ENCODE data around the gene NRG3. TPM values are rescaled to one million over a fixed set of nuclear protein-coding genes. Genes with fewer than 3 reads are reported as not detected.
A peak's percentile ranks its signal among the peaks of the same experiment; 100 is the strongest.

NRG3 gene
- total RNA-seq, 6 experiments from 2014 or later, result not detected

DNA sequence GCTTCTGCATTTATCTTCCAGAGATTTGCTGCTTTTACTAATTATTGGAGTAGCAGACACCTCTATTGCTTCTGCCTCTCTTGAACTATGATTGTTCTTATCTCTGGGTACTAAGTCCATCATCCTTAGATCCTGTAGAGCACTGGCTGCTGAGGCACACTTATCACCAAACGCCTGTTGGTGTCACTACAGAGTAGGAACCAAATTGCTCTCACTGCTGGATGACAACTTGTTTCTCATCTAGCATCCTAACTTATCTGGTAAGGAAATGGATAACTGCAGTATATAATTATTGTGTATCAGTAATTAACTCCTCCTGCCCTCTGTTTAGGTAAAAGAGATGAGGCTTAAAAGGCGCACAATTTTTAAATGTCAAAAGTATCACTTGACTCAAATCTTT is 1059.4 kb downstream of the NRG3 start:
- Mint-ChIP-seq H3K27ac (no peak overlapping the region), H3K27me3 (ENCODE audit: insufficient read depth) (no peaks in the 10 kb centered on the region; the same call in none of the 2 replicates), H3K9me3 (no peaks in the 10 kb centered on the region), H3K36me3 (ENCODE audit: low read depth) (no peaks in the 10 kb centered on the region), H3K4me1 (ENCODE audit: low read depth) (peaks cover 9% of the 10 kb centered on the region), H3K4me3 (no peak overlapping the region)
- peak; percentile 37; the same call in 1 of the 2 replicates for TF ChIP-seq CTCF (IDR thresholded peaks at IDR 0.05)
- peak; percentile 5 for DNase-seq

- Mint-ChIP-seq H3K9me3 (no peaks in the 10 kb centered on the region), H3K27me3 (ENCODE audit: insufficient read depth) (no peaks in the 10 kb centered on the region; the same call in none of the 2 replicates), H3K36me3 (ENCODE audit: low read depth) (no peaks in the 10 kb centered on the region), H3K4me3 (no peak overlapping the region), H3K27ac (no peak overlapping the region), H3K4me1 (ENCODE audit: low read depth) (peaks cover 9% of the 10 kb centered on the region)
- no peak for TF ChIP-seq CTCF (IDR thresholded peaks at IDR 0.05)
- DNase-seq, result no peak
Observed at GRCh38 chr10:82934947-82935346, 1060.0 kb downstream of the NRG3 start.

GRCh38 chr10:82938331-82938730 is 1063.3 kb downstream of the NRG3 start:
- Mint-ChIP-seq H3K36me3 (ENCODE audit: low read depth) (no peaks in the 10 kb centered on the region), H3K27ac (no peak overlapping the region), H3K27me3 (ENCODE audit: insufficient read depth) (no peaks in the 10 kb centered on the region; the same call in 1 of the 2 replicates), H3K4me1 (ENCODE audit: low read depth) (peaks cover 13% of the 10 kb centered on the region), H3K9me3 (no peaks in the 10 kb centered on the region), H3K4me3 (no peak overlapping the region)
- no peak for TF ChIP-seq CTCF (IDR thresholded peaks at IDR 0.05)
- DNase-seq, result no peak

DNA sequence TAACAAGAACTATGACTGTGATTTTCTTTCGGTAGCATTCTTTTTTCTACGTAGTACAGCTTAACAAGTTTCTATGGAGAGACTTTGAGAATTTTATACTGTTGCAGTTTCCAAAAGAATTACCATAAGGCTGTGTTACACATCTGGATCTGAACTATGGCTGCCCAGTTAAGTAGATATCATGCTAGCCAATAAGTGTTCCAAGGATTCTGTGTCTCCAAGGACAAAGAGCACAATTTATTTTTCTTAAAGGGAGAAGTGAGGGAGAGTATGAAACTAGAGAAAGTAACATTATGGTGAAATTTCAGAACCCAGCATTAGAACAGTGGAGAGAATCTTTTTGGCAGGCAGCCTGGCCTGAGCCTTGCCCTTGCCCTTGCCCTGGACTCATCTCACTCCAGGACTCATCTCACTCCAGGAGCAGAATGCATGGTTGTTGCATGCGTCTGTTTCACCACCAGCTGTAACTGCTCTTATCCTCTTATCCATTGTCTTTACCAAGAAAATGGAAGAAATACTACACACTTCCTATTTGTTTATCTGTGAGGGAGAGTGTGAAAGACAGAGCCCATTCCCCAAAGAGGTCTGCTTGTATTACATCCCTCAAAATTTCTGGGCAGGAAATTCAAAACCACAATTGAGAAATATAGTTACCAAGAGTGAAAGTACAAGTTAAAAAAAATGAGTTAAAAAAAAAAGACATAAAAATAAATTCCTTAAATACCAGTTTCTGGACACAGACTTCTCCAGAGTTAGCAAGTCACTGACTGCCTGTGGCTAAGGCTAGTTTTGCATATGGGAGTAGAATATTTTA is 1067.5 kb downstream of the NRG3 start:
- Mint-ChIP-seq H3K27me3 (ENCODE audit: insufficient read depth) (no peaks in the 10 kb centered on the region; the same call in 1 of the 2 replicates), H3K4me3 (peak overlapping the region; percentile 76), H3K4me1 (ENCODE audit: low read depth) (peaks cover 18% of the 10 kb centered on the region), H3K9me3 (no peaks in the 10 kb centered on the region), H3K36me3 (ENCODE audit: low read depth) (no peaks in the 10 kb centered on the region), H3K27ac (peak overlapping the region; percentile 66)
- DNase-seq, result peak; percentile 71
- no peak for TF ChIP-seq CTCF (IDR thresholded peaks at IDR 0.05)

DNA sequence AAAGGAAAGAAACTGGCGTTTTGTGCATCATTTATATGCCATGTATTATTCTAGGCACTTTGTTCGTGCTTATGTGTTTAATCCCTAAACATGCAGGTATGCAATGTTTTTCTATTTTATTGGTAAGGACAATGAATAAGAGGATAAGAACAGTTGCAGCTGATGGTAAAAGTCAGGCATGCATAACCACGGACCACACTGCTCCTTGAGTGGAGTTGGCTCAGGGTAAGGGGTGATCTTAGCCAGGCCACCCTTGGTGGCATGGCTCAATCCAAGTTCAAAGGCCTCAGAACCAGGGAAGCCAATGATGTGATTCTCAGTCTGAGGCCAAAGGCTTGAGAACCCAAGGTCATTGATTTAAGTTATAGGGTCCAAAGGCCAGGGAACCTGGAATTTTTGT is 1068.1 kb downstream of the NRG3 start:
- peaks cover 18% of the 10 kb centered on the region for H3K4me1 Mint-ChIP-seq (ENCODE audit: low read depth)
- H3K36me3 Mint-ChIP-seq (ENCODE audit: low read depth), result no peaks in the 10 kb centered on the region
- no peak for TF ChIP-seq CTCF (IDR thresholded peaks at IDR 0.05)
- DNase-seq, result no peak
- peak overlapping the region; percentile 76 for H3K4me3 Mint-ChIP-seq
- no peaks in the 10 kb centered on the region for H3K9me3 Mint-ChIP-seq
- peak overlapping the region; percentile 66 for H3K27ac Mint-ChIP-seq
- no peaks in the 10 kb centered on the region; the same call in 1 of the 2 replicates for H3K27me3 Mint-ChIP-seq (ENCODE audit: insufficient read depth)

Data from HFFc6 (cell line).